ENCODE measurements around the gene PLCH1.
A peak's percentile ranks its signal among the peaks of the same experiment; 100 is the strongest.

Gene PLCH1

GRCh38 chr3:155611456-155611855 lies 133.4 kb downstream of the PLCH1 start:
- no peak overlapping the region for H2AK5ac ChIP-seq (ENCODE audit: low read length)
- H3K27me3 ChIP-seq (ENCODE audit: insufficient read depth, low read length, poor library complexity): no peaks in the 10 kb centered on the region

GRCh38 chr3:155609586-155609985 lies 135.3 kb downstream of the PLCH1 start:
- Histone ChIP-seq H3K4me2 (ENCODE audit: low read length) (no peak overlapping the region), H3K23ac (ENCODE audit: low read length) (no peak overlapping the region), H2AK5ac (ENCODE audit: low read length) (no peak overlapping the region), H3K79me1 (ENCODE audit: low read length) (no peaks in the 10 kb centered on the region), H2BK5ac (ENCODE audit: low read length) (no peak overlapping the region), H3K4me3 (ENCODE audit: low read length) (no peak overlapping the region), H3K9ac (ENCODE audit: low read length) (no peak overlapping the region), H3K4me1 (ENCODE audit: control insufficient read depth, low read depth, low read length) (peaks cover 2% of the 10 kb centered on the region), H3K56ac (ENCODE audit: low read length) (no peak overlapping the region), H3K18ac (ENCODE audit: low read length) (no peak overlapping the region), H4K5ac (ENCODE audit: low read length) (no peak overlapping the region), H2BK120ac (ENCODE audit: low read depth, low read length) (no peak overlapping the region), H2BK15ac (replicated peaks; ENCODE audit: low read depth) (no peak overlapping the region), H3K79me2 (ENCODE audit: control insufficient read depth, insufficient read depth, low read length) (no peaks in the 10 kb centered on the region), H4K8ac (ENCODE audit: low read depth, low read length) (no peak overlapping the region), H3K27me3 (ENCODE audit: insufficient read depth, low read length, poor library complexity) (no peaks in the 10 kb centered on the region), H3K36me3 (ENCODE audit: control insufficient read depth, insufficient read depth, low read length) (no peaks in the 10 kb centered on the region), H3K4ac (ENCODE audit: low read depth, low read length) (no peak overlapping the region), H3K27ac (ENCODE audit: low read depth, low read length) (no peak overlapping the region)
- DNase-seq: no peak

More at GRCh38 chr3:155611456-155611855, 133.4 kb downstream of the PLCH1 start:
- Histone ChIP-seq H2BK120ac (ENCODE audit: low read depth, low read length) (no peak overlapping the region), H3K9ac (ENCODE audit: low read length) (no peak overlapping the region), H3K23ac (ENCODE audit: low read length) (no peak overlapping the region), H3K56ac (ENCODE audit: low read length) (no peak overlapping the region), H3K18ac (ENCODE audit: low read length) (no peak overlapping the region), H4K8ac (ENCODE audit: low read depth, low read length) (no peak overlapping the region), H3K79me1 (ENCODE audit: low read length) (no peaks in the 10 kb centered on the region), H3K4me3 (ENCODE audit: low read length) (no peak overlapping the region), H3K4me2 (ENCODE audit: low read length) (no peak overlapping the region), H4K5ac (ENCODE audit: low read length) (no peak overlapping the region), H2BK5ac (ENCODE audit: low read length) (no peak overlapping the region), H3K79me2 (ENCODE audit: control insufficient read depth, insufficient read depth, low read length) (no peaks in the 10 kb centered on the region), H3K4me1 (ENCODE audit: control insufficient read depth, low read depth, low read length) (peaks cover 2% of the 10 kb centered on the region), H3K27ac (ENCODE audit: low read depth, low read length) (no peak overlapping the region), H3K36me3 (ENCODE audit: control insufficient read depth, insufficient read depth, low read length) (no peaks in the 10 kb centered on the region), H3K4ac (ENCODE audit: low read depth, low read length) (no peak overlapping the region), H2BK15ac (replicated peaks; ENCODE audit: low read depth) (no peak overlapping the region)
- DNase-seq: no peak

DNA sequence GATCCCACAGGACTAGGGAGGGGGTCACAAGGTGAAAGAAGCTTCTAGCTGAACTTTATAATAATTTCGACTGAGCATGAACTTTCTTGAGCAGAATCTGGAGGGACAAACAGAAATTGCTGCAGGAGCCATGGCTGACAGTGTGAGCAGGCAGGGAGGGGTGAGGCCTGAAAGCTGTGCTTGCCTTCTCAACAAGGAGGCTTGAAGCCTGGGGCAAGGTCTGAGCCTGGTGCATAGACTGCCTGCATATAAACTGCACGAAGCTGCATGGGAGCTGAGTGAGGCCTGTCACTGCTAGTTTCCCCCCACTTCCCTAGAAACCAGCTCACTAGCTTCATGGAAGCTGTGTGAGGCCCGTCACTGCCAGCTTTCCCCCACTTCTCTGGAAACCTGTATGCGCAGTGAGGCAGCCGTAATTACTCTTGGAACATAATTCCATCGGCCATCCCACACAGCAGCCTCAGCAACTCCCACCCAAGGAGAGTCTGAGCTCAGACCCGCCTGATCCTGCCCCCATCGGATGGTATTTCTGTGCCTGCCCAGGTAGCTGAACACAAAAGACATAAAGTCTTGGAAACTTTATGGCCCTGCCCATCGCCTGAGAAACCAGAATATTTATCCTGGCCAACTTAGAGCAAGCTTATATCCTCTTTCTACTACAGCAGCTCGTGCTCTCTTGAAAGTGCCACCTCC lies 136.5 kb downstream of the PLCH1 start:
- Histone ChIP-seq H2BK5ac (ENCODE audit: low read length) (no peak overlapping the region), H3K27me3 (ENCODE audit: insufficient read depth, low read length, poor library complexity) (no peaks in the 10 kb centered on the region), H4K5ac (ENCODE audit: low read length) (peak overlapping the region; percentile 21), H3K79me1 (ENCODE audit: low read length) (no peaks in the 10 kb centered on the region), H3K4ac (ENCODE audit: low read depth, low read length) (no peak overlapping the region), H3K18ac (ENCODE audit: low read length) (no peak overlapping the region), H3K23ac (ENCODE audit: low read length) (peak overlapping the region; percentile 94), H3K56ac (ENCODE audit: low read length) (peak overlapping the region; percentile 36), H3K4me3 (ENCODE audit: low read length) (no peak overlapping the region), H3K9ac (ENCODE audit: low read length) (no peak overlapping the region), H3K27ac (ENCODE audit: low read depth, low read length) (no peak overlapping the region), H3K4me2 (ENCODE audit: low read length) (no peak overlapping the region), H3K36me3 (ENCODE audit: control insufficient read depth, insufficient read depth, low read length) (no peaks in the 10 kb centered on the region), H2BK15ac (replicated peaks; ENCODE audit: low read depth) (no peak overlapping the region), H4K8ac (ENCODE audit: low read depth, low read length) (no peak overlapping the region), H2BK120ac (ENCODE audit: low read depth, low read length) (no peak overlapping the region), H3K4me1 (ENCODE audit: control insufficient read depth, low read depth, low read length) (peaks cover 2% of the 10 kb centered on the region), H3K79me2 (ENCODE audit: control insufficient read depth, insufficient read depth, low read length) (no peaks in the 10 kb centered on the region), H2AK5ac (ENCODE audit: low read length) (no peak overlapping the region)
- no peak for DNase-seq
- WGBS (ENCODE audit: extremely low coverage, insufficient coverage, low lambda C conversion rate): no CpG with 5 or more reads among the region's 10 CpGs

DNA sequence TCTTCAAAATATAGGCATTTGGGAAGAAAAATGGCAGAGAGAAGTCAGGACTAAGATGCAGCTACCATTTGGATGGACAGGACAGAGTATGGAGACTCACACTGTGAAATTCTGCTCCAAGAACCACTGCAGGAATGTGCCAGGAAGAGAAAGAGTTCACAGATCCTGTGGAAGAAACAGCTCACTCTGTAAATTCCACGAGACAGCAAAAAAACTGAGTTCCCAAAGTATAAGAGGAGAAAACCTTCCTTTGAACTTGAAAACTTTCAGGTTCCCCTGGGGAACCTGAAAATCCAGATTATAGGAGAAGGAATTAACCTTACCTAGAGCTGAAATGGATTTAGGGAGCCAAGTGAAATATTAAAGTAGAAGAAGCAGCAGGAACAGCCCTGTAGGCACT lies 137.1 kb downstream of the PLCH1 start:
- no peak overlapping the region for H3K4me3 ChIP-seq (ENCODE audit: low read length)
- H3K23ac ChIP-seq (ENCODE audit: low read length): no peak overlapping the region

DNA sequence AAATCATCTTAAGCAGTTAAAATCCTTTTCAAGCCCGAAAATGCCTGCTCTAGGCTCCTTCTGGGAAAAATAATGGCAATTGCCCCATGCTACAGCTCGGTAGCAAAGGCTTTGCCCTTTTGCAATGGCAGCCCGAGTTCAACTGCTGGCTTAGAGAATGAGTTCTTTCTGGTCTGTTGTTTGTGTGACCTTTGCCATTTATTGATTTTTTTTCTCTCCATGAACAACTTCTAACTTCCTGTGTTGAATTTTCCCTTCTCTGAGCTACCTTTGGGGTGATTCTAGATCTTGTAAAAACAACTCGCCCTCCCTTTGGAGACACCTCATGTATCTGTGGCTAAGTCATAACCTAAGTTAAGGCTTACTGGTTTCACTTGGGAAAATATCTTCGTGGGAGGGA lies 139.3 kb downstream of the PLCH1 start:
- Histone ChIP-seq H2BK15ac (replicated peaks; ENCODE audit: low read depth) (no peak overlapping the region), H3K4me1 (ENCODE audit: control insufficient read depth, low read depth, low read length) (peaks cover 2% of the 10 kb centered on the region), H3K56ac (ENCODE audit: low read length) (no peak overlapping the region), H4K8ac (ENCODE audit: low read depth, low read length) (no peak overlapping the region), H2AK5ac (ENCODE audit: low read length) (no peak overlapping the region), H2BK120ac (ENCODE audit: low read depth, low read length) (peak overlapping the region; percentile 12), H3K27me3 (ENCODE audit: insufficient read depth, low read length, poor library complexity) (no peaks in the 10 kb centered on the region), H3K36me3 (ENCODE audit: control insufficient read depth, insufficient read depth, low read length) (no peaks in the 10 kb centered on the region), H2BK5ac (ENCODE audit: low read length) (no peak overlapping the region), H4K5ac (ENCODE audit: low read length) (no peak overlapping the region), H3K79me1 (ENCODE audit: low read length) (no peaks in the 10 kb centered on the region), H3K27ac (ENCODE audit: low read depth, low read length) (no peak overlapping the region), H3K9ac (ENCODE audit: low read length) (no peak overlapping the region), H3K4ac (ENCODE audit: low read depth, low read length) (no peak overlapping the region), H3K23ac (ENCODE audit: low read length) (no peak overlapping the region), H3K79me2 (ENCODE audit: control insufficient read depth, insufficient read depth, low read length) (no peaks in the 10 kb centered on the region), H3K4me3 (ENCODE audit: low read length) (no peak overlapping the region), H3K4me2 (ENCODE audit: low read length) (no peak overlapping the region), H3K18ac (ENCODE audit: low read length) (no peak overlapping the region)
- DNase-seq: no peak
- no CpG with 5 or more reads among the region's 5 CpGs for WGBS (ENCODE audit: extremely low coverage, insufficient coverage, low lambda C conversion rate)

More for the DNA sequence above, 137.1 kb downstream of the PLCH1 start:
- H2BK15ac ChIP-seq (replicated peaks; ENCODE audit: low read depth): no peak overlapping the region
- no peaks in the 10 kb centered on the region for H3K79me2 ChIP-seq (ENCODE audit: control insufficient read depth, insufficient read depth, low read length)
- no peak overlapping the region for H4K5ac ChIP-seq (ENCODE audit: low read length)
- no peak overlapping the region for H2BK5ac ChIP-seq (ENCODE audit: low read length)
- H3K9ac ChIP-seq (ENCODE audit: low read length): no peak overlapping the region
- H3K56ac ChIP-seq (ENCODE audit: low read length): no peak overlapping the region
- H3K27me3 ChIP-seq (ENCODE audit: insufficient read depth, low read length, poor library complexity): no peaks in the 10 kb centered on the region
- no peak overlapping the region for H3K4ac ChIP-seq (ENCODE audit: low read depth, low read length)
- no peaks in the 10 kb centered on the region for H3K79me1 ChIP-seq (ENCODE audit: low read length)
- H3K4me1 ChIP-seq (ENCODE audit: control insufficient read depth, low read depth, low read length): peaks cover 2% of the 10 kb centered on the region
- H3K4me2 ChIP-seq (ENCODE audit: low read length): no peak overlapping the region
- H2BK120ac ChIP-seq (ENCODE audit: low read depth, low read length): no peak overlapping the region
- H3K27ac ChIP-seq (ENCODE audit: low read depth, low read length): no peak overlapping the region
- no peak for DNase-seq
- no peak overlapping the region for H2AK5ac ChIP-seq (ENCODE audit: low read length)
- no peaks in the 10 kb centered on the region for H3K36me3 ChIP-seq (ENCODE audit: control insufficient read depth, insufficient read depth, low read length)
- peak overlapping the region; percentile 7 for H3K18ac ChIP-seq (ENCODE audit: low read length)
- no peak overlapping the region for H4K8ac ChIP-seq (ENCODE audit: low read depth, low read length)
- WGBS (ENCODE audit: extremely low coverage, insufficient coverage, low lambda C conversion rate): no CpG with 5 or more reads among the region's 1 CpG

- no peaks in the 10 kb centered on the region for H3K36me3 ChIP-seq (ENCODE audit: control insufficient read depth, insufficient read depth, low read length)
These were observed 139.9 kb downstream of the PLCH1 start for GRCh38 chr3:155604967-155605366.

More at GRCh38 chr3:155604967-155605366, 139.9 kb downstream of the PLCH1 start:
- no peak overlapping the region for H3K23ac ChIP-seq (ENCODE audit: low read length)
- no peak overlapping the region for H2BK120ac ChIP-seq (ENCODE audit: low read depth, low read length)
- H2BK15ac ChIP-seq (replicated peaks; ENCODE audit: low read depth): no peak overlapping the region
- H3K79me1 ChIP-seq (ENCODE audit: low read length): no peaks in the 10 kb centered on the region
- H3K9ac ChIP-seq (ENCODE audit: low read length): no peak overlapping the region
- no peaks in the 10 kb centered on the region for H3K27me3 ChIP-seq (ENCODE audit: insufficient read depth, low read length, poor library complexity)
- no peak overlapping the region for H3K4me2 ChIP-seq (ENCODE audit: low read length)
- H4K5ac ChIP-seq (ENCODE audit: low read length): no peak overlapping the region
- peak overlapping the region; percentile 31 for H3K18ac ChIP-seq (ENCODE audit: low read length)
- no peak overlapping the region for H3K56ac ChIP-seq (ENCODE audit: low read length)
- H2BK5ac ChIP-seq (ENCODE audit: low read length): no peak overlapping the region
- no peak overlapping the region for H4K8ac ChIP-seq (ENCODE audit: low read depth, low read length)
- DNase-seq: no peak
- no CpG with 5 or more reads among the region's 5 CpGs for WGBS (ENCODE audit: extremely low coverage, insufficient coverage, low lambda C conversion rate)
- no peak overlapping the region for H2AK5ac ChIP-seq (ENCODE audit: low read length)
- H3K4ac ChIP-seq (ENCODE audit: low read depth, low read length): no peak overlapping the region
- no peak overlapping the region for H3K4me3 ChIP-seq (ENCODE audit: low read length)
- H3K79me2 ChIP-seq (ENCODE audit: control insufficient read depth, insufficient read depth, low read length): no peaks in the 10 kb centered on the region
- H3K27ac ChIP-seq (ENCODE audit: low read depth, low read length): no peak overlapping the region
- H3K4me1 ChIP-seq (ENCODE audit: control insufficient read depth, low read depth, low read length): peaks cover 2% of the 10 kb centered on the region
